ENCODE results near the gene NOMO2. TPM values are rescaled to one million over a fixed set of nuclear protein-coding genes. Genes with fewer than 3 reads are reported as not detected.
"Not testable (repeated sequence)": the region's sequence is repeated elsewhere in the genome, so short reads cannot be mapped to it uniquely, and the experiment has no call there.

The NOMO2 gene
- total RNA-seq, 1 donor from 2014 or later: 75.2 TPM

- not testable (repeated sequence) for H3K27ac ChIP-seq (ENCODE audit: low read depth, low read length); H3K4me3 ChIP-seq (ENCODE audit: low read length in 3 of 3); H3K4me1 ChIP-seq (ENCODE audit: control insufficient read depth in 3 of 3, insufficient read depth in 3 of 3, low read length in 3 of 3); H3K9me3 ChIP-seq (ENCODE audit: control insufficient read depth in 3 of 3, low read length in 3 of 3); H3K27me3 ChIP-seq (ENCODE audit: control insufficient read depth in 3 of 3, insufficient read depth in 3 of 3, low read length in 3 of 3); H3K9ac ChIP-seq (ENCODE audit: low read depth in 1 of 3, low read length in 3 of 3); H3K36me3 ChIP-seq (ENCODE audit: control insufficient read depth in 3 of 3, insufficient read depth in 3 of 3, low read length in 3 of 3)
These were observed 17.4 kb downstream of the NOMO2 start for GRCh38 chr16:18544232-18545081.

GRCh38 chr16:18541912-18542311 lies 20.0 kb downstream of the NOMO2 start:
- H3K9ac ChIP-seq (ENCODE audit: low read depth in 1 of 3, low read length in 3 of 3); H3K27ac ChIP-seq (ENCODE audit: low read depth, low read length); H3K9me3 ChIP-seq (ENCODE audit: control insufficient read depth in 3 of 3, low read length in 3 of 3); H3K27me3 ChIP-seq (ENCODE audit: control insufficient read depth in 3 of 3, insufficient read depth in 3 of 3, low read length in 3 of 3); H3K4me1 ChIP-seq (ENCODE audit: control insufficient read depth in 3 of 3, insufficient read depth in 3 of 3, low read length in 3 of 3); H3K4me3 ChIP-seq (ENCODE audit: low read length in 3 of 3); H3K36me3 ChIP-seq (ENCODE audit: control insufficient read depth in 3 of 3, insufficient read depth in 3 of 3, low read length in 3 of 3): not testable (repeated sequence)

DNA sequence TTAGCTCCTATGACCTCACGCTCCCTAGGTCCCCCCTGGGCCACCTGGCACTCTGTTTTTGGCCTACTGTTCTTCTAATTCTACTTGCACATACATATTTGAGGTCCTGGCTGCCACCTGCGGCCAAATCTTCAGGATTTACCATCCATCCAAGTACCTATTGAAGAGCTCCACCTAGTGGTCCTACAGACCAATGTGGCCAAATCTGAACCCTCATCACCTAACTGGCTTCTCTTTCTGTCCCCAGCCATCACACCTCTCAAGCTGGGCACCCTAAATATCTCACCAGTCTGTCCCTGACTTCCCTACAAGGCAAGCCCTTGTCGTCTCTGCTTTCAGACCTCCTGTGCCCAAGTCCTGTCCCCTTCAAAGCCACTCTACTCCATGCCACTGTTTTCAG lies 24.9 kb downstream of the NOMO2 start:
- H3K27me3 ChIP-seq (ENCODE audit: control insufficient read depth in 3 of 3, insufficient read depth in 3 of 3, low read length in 3 of 3); H3K36me3 ChIP-seq (ENCODE audit: control insufficient read depth in 3 of 3, insufficient read depth in 3 of 3, low read length in 3 of 3); H3K27ac ChIP-seq (ENCODE audit: low read depth, low read length); H3K9me3 ChIP-seq (ENCODE audit: control insufficient read depth in 3 of 3, low read length in 3 of 3); H3K9ac ChIP-seq (ENCODE audit: low read depth in 1 of 3, low read length in 3 of 3); H3K4me3 ChIP-seq (ENCODE audit: low read length in 3 of 3); H3K4me1 ChIP-seq (ENCODE audit: control insufficient read depth in 3 of 3, insufficient read depth in 3 of 3, low read length in 3 of 3): not testable (repeated sequence)

DNA sequence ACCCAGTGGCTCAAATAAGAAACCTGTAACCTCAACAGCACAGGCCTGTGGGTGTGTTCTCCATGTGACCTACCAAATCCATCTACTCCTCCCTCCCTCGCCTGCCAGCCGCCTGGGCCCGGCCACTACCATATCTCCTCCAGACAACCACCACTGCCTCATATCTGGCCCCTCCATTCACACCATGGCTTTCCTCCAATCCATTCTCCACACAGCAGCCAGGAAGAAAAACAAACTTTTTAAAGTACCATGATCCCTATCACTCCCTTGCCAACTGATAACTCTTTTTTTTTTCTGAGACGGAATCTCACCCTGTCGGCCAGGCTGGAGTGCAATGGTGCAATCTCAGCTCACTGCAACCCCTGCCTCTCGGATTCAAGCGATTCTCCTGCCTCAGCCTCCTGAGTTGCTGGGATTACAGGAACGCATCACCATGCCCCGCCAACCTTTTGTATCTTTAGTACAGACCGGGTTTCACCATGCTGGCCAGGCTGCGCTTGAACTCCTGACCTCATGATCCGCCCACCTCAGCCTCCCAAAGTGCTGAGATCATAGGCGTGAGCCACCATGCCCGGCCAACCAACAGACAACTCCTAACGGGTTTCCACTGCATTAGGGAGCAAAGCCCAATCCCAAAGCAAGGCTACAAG lies 26.3 kb downstream of the NOMO2 start:
- not testable (repeated sequence) for H3K9ac ChIP-seq (ENCODE audit: low read depth in 1 of 3, low read length in 3 of 3); H3K4me3 ChIP-seq (ENCODE audit: low read length in 3 of 3); H3K4me1 ChIP-seq (ENCODE audit: control insufficient read depth in 3 of 3, insufficient read depth in 3 of 3, low read length in 3 of 3); H3K9me3 ChIP-seq (ENCODE audit: control insufficient read depth in 3 of 3, low read length in 3 of 3); H3K36me3 ChIP-seq (ENCODE audit: control insufficient read depth in 3 of 3, insufficient read depth in 3 of 3, low read length in 3 of 3); H3K27me3 ChIP-seq (ENCODE audit: control insufficient read depth in 3 of 3, insufficient read depth in 3 of 3, low read length in 3 of 3); H3K27ac ChIP-seq (ENCODE audit: low read depth, low read length)

DNA sequence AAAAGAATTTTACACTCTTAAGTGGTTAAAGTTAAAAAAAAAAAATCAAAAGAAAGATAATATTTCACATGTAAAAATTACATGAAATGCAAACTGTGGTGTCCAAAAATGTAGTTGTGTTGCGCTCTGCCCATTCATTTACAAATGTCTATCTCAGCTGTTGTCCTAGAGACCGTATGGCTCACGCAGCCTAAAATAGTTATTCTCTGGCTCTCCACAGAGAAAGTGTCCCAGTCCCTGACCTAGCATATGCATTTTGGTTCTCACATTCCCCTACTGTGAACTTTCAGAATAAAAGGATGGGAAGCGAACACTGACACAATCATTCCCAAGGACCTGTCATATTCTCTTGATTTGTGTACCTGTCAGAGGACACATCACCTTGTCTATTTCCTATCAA lies 27.6 kb downstream of the NOMO2 start:
- not testable (repeated sequence) for H3K4me3 ChIP-seq (ENCODE audit: low read length in 3 of 3); H3K27ac ChIP-seq (ENCODE audit: low read depth, low read length); H3K27me3 ChIP-seq (ENCODE audit: control insufficient read depth in 3 of 3, insufficient read depth in 3 of 3, low read length in 3 of 3); H3K9ac ChIP-seq (ENCODE audit: low read depth in 1 of 3, low read length in 3 of 3); H3K36me3 ChIP-seq (ENCODE audit: control insufficient read depth in 3 of 3, insufficient read depth in 3 of 3, low read length in 3 of 3); H3K9me3 ChIP-seq (ENCODE audit: control insufficient read depth in 3 of 3, low read length in 3 of 3); H3K4me1 ChIP-seq (ENCODE audit: control insufficient read depth in 3 of 3, insufficient read depth in 3 of 3, low read length in 3 of 3)

- H3K4me1 ChIP-seq (ENCODE audit: control insufficient read depth in 3 of 3, insufficient read depth in 3 of 3, low read length in 3 of 3); H3K9ac ChIP-seq (ENCODE audit: low read depth in 1 of 3, low read length in 3 of 3); H3K9me3 ChIP-seq (ENCODE audit: control insufficient read depth in 3 of 3, low read length in 3 of 3); H3K36me3 ChIP-seq (ENCODE audit: control insufficient read depth in 3 of 3, insufficient read depth in 3 of 3, low read length in 3 of 3); H3K4me3 ChIP-seq (ENCODE audit: low read length in 3 of 3); H3K27me3 ChIP-seq (ENCODE audit: control insufficient read depth in 3 of 3, insufficient read depth in 3 of 3, low read length in 3 of 3); H3K27ac ChIP-seq (ENCODE audit: low read depth, low read length): not testable (repeated sequence)
These were observed 30.6 kb downstream of the NOMO2 start for GRCh38 chr16:18531323-18531722.

DNA sequence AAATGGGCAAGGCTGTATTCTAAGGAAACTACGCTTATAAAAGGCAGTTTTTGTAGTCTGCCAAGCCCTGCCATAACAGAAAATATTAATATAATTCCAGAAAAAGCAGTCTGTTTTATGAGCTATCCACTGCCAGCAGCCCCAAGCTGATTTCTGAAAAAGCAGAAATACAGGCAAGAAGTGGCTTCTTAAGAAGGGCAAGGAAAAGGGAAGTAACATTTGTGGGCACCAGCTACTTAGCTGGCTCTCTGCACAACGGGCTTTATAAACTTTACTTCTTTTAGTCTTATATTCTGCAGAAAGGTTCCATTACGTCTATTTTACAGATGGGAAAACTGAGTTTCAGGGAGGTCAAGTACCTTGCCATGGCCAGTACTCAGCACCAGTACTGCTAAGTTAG lies 31.6 kb downstream of the NOMO2 start:
- H3K4me3 ChIP-seq (ENCODE audit: low read length in 3 of 3); H3K27me3 ChIP-seq (ENCODE audit: control insufficient read depth in 3 of 3, insufficient read depth in 3 of 3, low read length in 3 of 3); H3K9ac ChIP-seq (ENCODE audit: low read depth in 1 of 3, low read length in 3 of 3); H3K4me1 ChIP-seq (ENCODE audit: control insufficient read depth in 3 of 3, insufficient read depth in 3 of 3, low read length in 3 of 3); H3K9me3 ChIP-seq (ENCODE audit: control insufficient read depth in 3 of 3, low read length in 3 of 3); H3K27ac ChIP-seq (ENCODE audit: low read depth, low read length); H3K36me3 ChIP-seq (ENCODE audit: control insufficient read depth in 3 of 3, insufficient read depth in 3 of 3, low read length in 3 of 3): not testable (repeated sequence)

- not testable (repeated sequence) for H3K36me3 ChIP-seq (ENCODE audit: control insufficient read depth in 3 of 3, insufficient read depth in 3 of 3, low read length in 3 of 3)
These were observed 35.4 kb downstream of the NOMO2 start for GRCh38 chr16:18526547-18526946.

GRCh38 chr16:18525882-18526482 lies 35.9 kb downstream of the NOMO2 start:
- H3K27me3 ChIP-seq (ENCODE audit: control insufficient read depth in 3 of 3, insufficient read depth in 3 of 3, low read length in 3 of 3); H3K9me3 ChIP-seq (ENCODE audit: control insufficient read depth in 3 of 3, low read length in 3 of 3); H3K4me3 ChIP-seq (ENCODE audit: low read length in 3 of 3); H3K9ac ChIP-seq (ENCODE audit: low read depth in 1 of 3, low read length in 3 of 3); H3K36me3 ChIP-seq (ENCODE audit: control insufficient read depth in 3 of 3, insufficient read depth in 3 of 3, low read length in 3 of 3); H3K27ac ChIP-seq (ENCODE audit: low read depth, low read length); H3K4me1 ChIP-seq (ENCODE audit: control insufficient read depth in 3 of 3, insufficient read depth in 3 of 3, low read length in 3 of 3): not testable (repeated sequence)

More at GRCh38 chr16:18526547-18526946, 35.4 kb downstream of the NOMO2 start:
- not testable (repeated sequence) for H3K27ac ChIP-seq (ENCODE audit: low read depth, low read length); H3K9me3 ChIP-seq (ENCODE audit: control insufficient read depth in 3 of 3, low read length in 3 of 3); H3K4me1 ChIP-seq (ENCODE audit: control insufficient read depth in 3 of 3, insufficient read depth in 3 of 3, low read length in 3 of 3); H3K9ac ChIP-seq (ENCODE audit: low read depth in 1 of 3, low read length in 3 of 3); H3K4me3 ChIP-seq (ENCODE audit: low read length in 3 of 3); H3K27me3 ChIP-seq (ENCODE audit: control insufficient read depth in 3 of 3, insufficient read depth in 3 of 3, low read length in 3 of 3)

DNA sequence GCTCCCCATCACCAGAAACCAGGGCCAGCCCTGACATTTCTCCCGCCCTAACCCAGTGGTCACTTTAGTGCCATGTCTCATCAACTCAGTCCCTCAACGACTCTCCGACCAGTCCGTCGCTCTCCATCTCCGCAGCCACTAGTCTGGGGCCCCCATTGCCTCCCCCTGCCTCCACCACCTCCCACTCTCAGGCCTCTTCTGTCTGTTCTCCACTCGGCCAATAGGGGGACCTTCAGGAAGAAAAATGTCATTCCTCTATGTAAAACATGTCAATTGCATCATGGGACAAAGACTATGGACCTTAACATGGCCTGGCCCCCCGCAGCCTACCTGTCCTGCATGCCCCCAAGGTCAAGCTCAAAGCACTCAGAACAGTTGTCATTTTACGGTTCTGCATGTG lies 39.3 kb downstream of the NOMO2 start:
- not testable (repeated sequence) for H3K4me1 ChIP-seq (ENCODE audit: control insufficient read depth in 3 of 3, insufficient read depth in 3 of 3, low read length in 3 of 3); H3K36me3 ChIP-seq (ENCODE audit: control insufficient read depth in 3 of 3, insufficient read depth in 3 of 3, low read length in 3 of 3); H3K27me3 ChIP-seq (ENCODE audit: control insufficient read depth in 3 of 3, insufficient read depth in 3 of 3, low read length in 3 of 3); H3K27ac ChIP-seq (ENCODE audit: low read depth, low read length); H3K9ac ChIP-seq (ENCODE audit: low read depth in 1 of 3, low read length in 3 of 3); H3K9me3 ChIP-seq (ENCODE audit: control insufficient read depth in 3 of 3, low read length in 3 of 3); H3K4me3 ChIP-seq (ENCODE audit: low read length in 3 of 3)
